Panc1 (cell line): ENCODE data around the gene REELD1. TPM values are rescaled to one million over a fixed set of nuclear protein-coding genes. Genes with fewer than 3 reads are reported as not detected.

ENCODE experiments used
- ATAC-seq: fragments of 200-7000 bp; cut with Tn5 transposase; 2 replicates; pipeline ENCODE4 v1.9.1; 2020; ENCODE audit warnings: mild to moderate bottlenecking, moderate library complexity
- BruUV-seq: library from RNA; stranded (reverse); fragments of 400-500 nt; replicated peaks from 2 replicates; lab custom pipeline; 2021; lab: Mats Ljungman, UMichigan
- CTCF ChIA-PET: fragments of 300-600 bp; sonication (Branson Sonifier 250); formaldehyde crosslinking; loops from one replicate; lab custom pipeline; 2022; ENCODE audit warnings: antibody characterized with exemption; lab: Charles Lee
- POLR2A ChIA-PET: fragments of 300-600 bp; sonication (Branson Sonifier 250); formaldehyde crosslinking; loops from one replicate; lab custom pipeline; 2022; ENCODE audit warnings: antibody characterized with exemption; lab: Charles Lee
- DNase-seq: peaks from one replicate; pipeline ENCODE4 v3.0.0-alpha.2; 2010; ENCODE audit warnings: low read depth, low spot score
- H3K27ac ChIP-seq: 2 replicates; pipeline ENCODE4 v1.5.1; 2011; ENCODE audit warnings: mild to moderate bottlenecking, low read length, inconsistent platforms
- H3K27me3 ChIP-seq: fragments of 200-500 bp; sonication (Bioruptor generic); 2 replicates; pipeline ENCODE4 v1.6.0; 2014; ENCODE audit warnings: low read length, inconsistent platforms; ENCODE audit not compliant: control insufficient read depth, insufficient read depth
- H3K36me3 ChIP-seq: fragments of 200-500 bp; sonication (Bioruptor generic); 2 replicates; pipeline ENCODE4 v1.5.1; 2014; ENCODE audit warnings: inconsistent platforms, mild to moderate bottlenecking, low read length, moderate library complexity; ENCODE audit not compliant: control insufficient read depth, insufficient read depth
- H3K4me1 ChIP-seq: 2 replicates; pipeline ENCODE4 v1.5.1; 2011; ENCODE audit warnings: inconsistent platforms, mild to moderate bottlenecking, low read length, moderate library complexity; ENCODE audit not compliant: control insufficient read depth, insufficient read depth
- H3K4me3 ChIP-seq, 2 experiments: 2 replicates each; pipeline ENCODE4 v1.5.1; 2011 to 2012; ENCODE audit warnings: low read depth in 2 of 2, low read length in 2 of 2, mild to moderate bottlenecking in 2 of 2, inconsistent platforms in 1 of 2, moderate library complexity in 1 of 2
- H3K9me3 ChIP-seq: fragments of 200-500 bp; sonication (Bioruptor generic); 2 replicates; pipeline ENCODE4 v1.5.1; 2014; ENCODE audit warnings: low read depth, mild to moderate bottlenecking, inconsistent platforms, low read length, moderate library complexity; ENCODE audit not compliant: control insufficient read depth, insufficient read depth
- POLR2AphosphoS5 ChIP-seq: IDR thresholded peaks from 2 replicates; pipeline ENCODE4 v1.6.1; 2012; ENCODE audit warnings: mild to moderate bottlenecking, low read depth, low read length, moderate library complexity
- REST ChIP-seq, 2 experiments: IDR thresholded peaks; 2 replicates each; pipeline ENCODE4 v1.6.1; 2011 to 2012; ENCODE audit warnings: low read depth in 2 of 2, control low read depth in 1 of 2, low read length in 1 of 2, mild to moderate bottlenecking in 1 of 2, moderate library complexity in 1 of 2; ENCODE audit not compliant: insufficient read depth in 1 of 2
- SIN3A ChIP-seq: IDR thresholded peaks from 2 replicates; pipeline ENCODE4 v1.6.1; 2012; ENCODE audit warnings: low read depth, mild to moderate bottlenecking, low read length, moderate library complexity, borderline replicate concordance; ENCODE audit not compliant: insufficient read depth
- TCF7L2 ChIP-seq: IDR thresholded peaks from 2 replicates; pipeline ENCODE4 v1.6.1; 2011; ENCODE audit warnings: mild to moderate bottlenecking, low read depth, low read length, inconsistent platforms
- in situ Hi-C: cut with HindIII; loops from 2 replicates; pipeline ENCODE4 v1.10.0; 2016; ENCODE audit warnings: low sequenced_read_pairs, low pct_unique_long_range_greater_than_20kb
- intact Hi-C: fragments of 100-400 bp; cut with micrococcal nuclease; formaldehyde crosslinking; loops from one replicate; pipeline ENCODE4 v1.10.0; 2022; ENCODE audit not compliant: unreplicated experiment
- total RNA-seq: library from RNA; stranded (reverse); gene quantifications from one replicate; pipeline ENCODE4 v1.2.1, GENCODE V29; 2021; ENCODE audit not compliant: unreplicated experiment
- TF ChIP-seq, protein P1 (sequence below): fragments of 450-650 bp; IDR thresholded peaks from 2 replicates; pipeline ENCODE4 v1.5.1; 2017; ENCODE audit warnings: mild to moderate bottlenecking

REELD1 gene
- total RNA-seq, 1 experiment from 2014 or later: not detected

GRCh38 chr4:146207410-146207809, 6.9 kb upstream of the REELD1 start:
- no peaks in the 10 kb centered on the region for H3K36me3 ChIP-seq
- BruUV-seq: no TSS peak
- in situ Hi-C loops (no loop called here), intact Hi-C loops (no loop called here)
- POLR2A ChIA-PET: no interaction called here
- CTCF ChIA-PET: no interaction called here
- no peaks in the 10 kb centered on the region for H3K9me3 ChIP-seq
- TF ChIP-seq REST (IDR thresholded peaks at IDR 0.05; ENCODE audit: insufficient read depth in 1 of 2, low read depth in 2 of 2, low read length in 1 of 2): no peak
- TF ChIP-seq, protein P1, sequence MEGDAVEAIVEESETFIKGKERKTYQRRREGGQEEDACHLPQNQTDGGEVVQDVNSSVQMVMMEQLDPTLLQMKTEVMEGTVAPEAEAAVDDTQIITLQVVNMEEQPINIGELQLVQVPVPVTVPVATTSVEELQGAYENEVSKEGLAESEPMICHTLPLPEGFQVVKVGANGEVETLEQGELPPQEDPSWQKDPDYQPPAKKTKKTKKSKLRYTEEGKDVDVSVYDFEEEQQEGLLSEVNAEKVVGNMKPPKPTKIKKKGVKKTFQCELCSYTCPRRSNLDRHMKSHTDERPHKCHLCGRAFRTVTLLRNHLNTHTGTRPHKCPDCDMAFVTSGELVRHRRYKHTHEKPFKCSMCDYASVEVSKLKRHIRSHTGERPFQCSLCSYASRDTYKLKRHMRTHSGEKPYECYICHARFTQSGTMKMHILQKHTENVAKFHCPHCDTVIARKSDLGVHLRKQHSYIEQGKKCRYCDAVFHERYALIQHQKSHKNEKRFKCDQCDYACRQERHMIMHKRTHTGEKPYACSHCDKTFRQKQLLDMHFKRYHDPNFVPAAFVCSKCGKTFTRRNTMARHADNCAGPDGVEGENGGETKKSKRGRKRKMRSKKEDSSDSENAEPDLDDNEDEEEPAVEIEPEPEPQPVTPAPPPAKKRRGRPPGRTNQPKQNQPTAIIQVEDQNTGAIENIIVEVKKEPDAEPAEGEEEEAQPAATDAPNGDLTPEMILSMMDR: no peak
- no peaks in the 10 kb centered on the region for H3K4me1 ChIP-seq
- H3K4me3 ChIP-seq: no peak overlapping the region
- no peaks in the 10 kb centered on the region for H3K27me3 ChIP-seq
- no peak for ATAC-seq
- no peak for DNase-seq
- H3K27ac ChIP-seq: no peak overlapping the region

DNA sequence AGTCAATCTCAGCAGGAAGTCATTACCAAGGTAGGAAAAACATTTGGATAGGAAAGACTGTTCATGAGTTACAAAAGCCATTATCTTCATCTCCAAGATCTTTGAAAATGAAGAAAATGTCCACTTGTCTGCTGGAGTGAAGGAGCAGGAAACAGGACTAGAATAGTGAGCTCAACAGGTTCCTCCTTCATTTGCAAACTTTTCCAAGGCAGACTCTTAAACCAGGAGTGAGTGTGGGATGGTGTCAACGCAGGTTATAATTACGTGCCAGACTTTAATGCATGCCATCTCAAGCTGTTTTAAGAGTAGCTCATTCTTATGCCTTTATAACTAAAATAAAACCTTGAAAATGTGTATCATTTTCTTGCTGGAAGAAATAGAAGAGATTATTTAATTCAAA, 3.4 kb upstream of the REELD1 start:
- Histone ChIP-seq H3K4me1 (no peaks in the 10 kb centered on the region), H3K27ac (no peak overlapping the region), H3K27me3 (no peaks in the 10 kb centered on the region), H3K4me3 (no peak overlapping the region), H3K9me3 (no peaks in the 10 kb centered on the region), H3K36me3 (no peaks in the 10 kb centered on the region)
- ATAC-seq (no peak), DNase-seq (no peak)
- intact Hi-C loops (no loop called here), in situ Hi-C loops (no loop called here)
- TF ChIP-seq SIN3A: no peak
- no peak for TF ChIP-seq POLR2AphosphoS5
- no peak for TF ChIP-seq TCF7L2
- no peak for TF ChIP-seq REST (IDR thresholded peaks at IDR 0.05; ENCODE audit: insufficient read depth in 1 of 2, low read depth in 2 of 2, low read length in 1 of 2)
- TF ChIP-seq, protein P1: no peak
- BruUV-seq: no TSS peak
- ChIA-PET POLR2A (no interaction called here), CTCF (no interaction called here)
